HEK293T (cell line): ENCODE measurements around the gene STPG3.

Experiments
- FOXA1 ChIP-seq: fragments of 450-650 bp; IDR thresholded peaks from 2 replicates; pipeline ENCODE4 v1.6.1; 2016; ENCODE audit warnings: mild to moderate bottlenecking
- FOXM1 ChIP-seq: fragments of 450-650 bp; IDR thresholded peaks from 2 replicates; pipeline ENCODE4 v1.6.1; 2017; ENCODE audit warnings: mild to moderate bottlenecking, borderline replicate concordance
- NFRKB ChIP-seq: fragments of 450-650 bp; IDR thresholded peaks from 2 replicates; pipeline ENCODE4 v1.6.1; 2016; ENCODE audit warnings: mild to moderate bottlenecking, moderate library complexity
- SP1 ChIP-seq: fragments of 450-650 bp; IDR thresholded peaks from 2 replicates; pipeline ENCODE4 v1.6.1; 2017
- SUZ12 ChIP-seq: fragments of 450-650 bp; IDR thresholded peaks from 2 replicates; pipeline ENCODE4 v1.6.1; 2016; ENCODE audit warnings: mild to moderate bottlenecking

DNA sequence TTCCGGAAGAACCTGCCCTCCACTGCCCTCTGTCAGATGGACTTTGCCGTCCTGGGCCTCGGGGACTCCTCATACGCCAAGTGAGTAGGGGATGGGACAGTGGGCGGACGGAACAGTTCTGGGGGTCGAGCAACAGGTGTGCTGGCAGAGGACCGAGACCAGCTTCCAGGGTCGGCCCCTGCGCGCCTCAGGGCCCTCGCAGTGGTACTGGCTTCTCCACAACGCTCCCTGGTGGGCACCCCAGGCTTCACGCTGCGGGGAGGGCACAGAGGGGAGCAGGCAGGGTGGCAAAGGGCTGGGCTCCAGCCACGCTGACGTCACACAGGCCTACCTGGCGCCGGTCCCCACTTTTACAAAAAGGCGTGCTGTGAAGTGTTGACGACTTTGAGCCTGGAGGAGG, 38.6 kb upstream of the STPG3 start:
- TF ChIP-seq FOXA1 (no peak), NFRKB (no peak), FOXM1 (no peak), SP1 (no peak), SUZ12 (no peak)
